NCI-H2107 (cell line): Measurements from ENCODE around the gene CALM3.
"Not testable (repeated sequence)": the region's sequence is repeated elsewhere in the genome, so short reads cannot be mapped to it uniquely, and the experiment has no call there.

ENCODE experiments used
- DNase-seq: peaks from one replicate; lab custom pipeline; 2025; lab: John Stamatoyannopoulos, UW

Gene CALM3

DNA sequence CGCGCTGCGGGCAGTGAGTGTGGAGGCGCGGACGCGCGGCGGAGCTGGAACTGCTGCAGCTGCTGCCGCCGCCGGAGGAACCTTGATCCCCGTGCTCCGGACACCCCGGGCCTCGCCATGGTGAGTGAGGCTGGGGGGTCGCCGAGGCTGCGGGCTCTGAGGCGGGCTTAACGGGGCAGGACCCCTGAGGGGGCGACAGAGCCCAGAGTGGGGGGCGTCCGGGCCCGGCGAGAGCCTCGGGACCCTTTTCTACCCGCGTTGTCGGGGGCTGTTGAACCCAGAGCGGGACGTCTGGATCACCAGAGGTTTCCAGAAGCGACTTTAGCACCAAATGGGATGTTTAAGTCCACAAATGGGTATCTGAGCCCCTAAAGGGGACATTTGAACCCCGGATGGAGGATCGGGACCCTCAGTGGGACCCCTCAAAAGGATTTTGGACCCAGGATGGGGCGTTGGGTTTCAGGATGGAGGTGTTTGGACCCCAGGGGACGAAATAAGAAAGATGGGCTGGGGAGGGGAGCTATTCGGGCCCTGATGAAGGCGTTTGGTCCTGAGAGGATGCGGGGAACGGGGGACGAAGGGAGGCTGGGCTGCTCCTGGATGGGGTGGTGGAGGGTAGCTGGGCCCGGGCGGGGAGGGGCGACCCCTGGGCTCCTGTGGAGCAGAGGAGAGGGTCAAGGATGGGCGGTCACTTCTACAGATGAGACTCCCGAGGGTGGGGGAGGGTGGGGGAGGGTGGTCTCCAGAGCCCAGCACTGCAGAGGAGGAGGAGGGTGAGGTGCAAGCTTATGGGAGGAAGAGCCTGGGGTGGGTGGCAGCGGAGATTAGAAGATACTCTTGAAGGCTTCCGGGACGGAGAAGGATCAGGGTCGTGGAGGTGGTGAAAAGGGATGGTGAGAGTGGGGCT, at the start of gene CALM3:
TSS of gene CALM3 (plus strand) at position 13 of the 907 bp plus-strand sequence. CDS start at position 118, 105 bp downstream.
- DNase-seq = no peak

DNA sequence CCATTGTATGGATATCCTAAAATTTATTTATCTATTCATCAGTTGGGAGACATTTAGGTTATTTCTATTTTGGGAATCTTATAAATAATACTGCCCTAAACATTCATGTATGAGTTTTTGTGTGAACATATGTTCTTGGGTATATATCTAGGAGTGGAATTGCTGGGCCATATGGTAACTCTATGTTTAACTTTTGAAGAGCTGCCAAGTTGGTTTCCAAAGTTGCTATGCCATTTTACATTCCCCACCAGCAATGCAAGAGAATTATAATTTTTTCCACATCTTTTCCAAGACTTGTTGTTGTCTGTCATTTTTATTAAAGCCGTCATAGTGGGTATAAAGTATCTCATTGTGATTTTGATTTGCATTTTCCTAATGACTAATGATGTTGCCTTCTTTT, 48.2 kb upstream of the CALM3 start:
- DNase-seq = no peak

DNA sequence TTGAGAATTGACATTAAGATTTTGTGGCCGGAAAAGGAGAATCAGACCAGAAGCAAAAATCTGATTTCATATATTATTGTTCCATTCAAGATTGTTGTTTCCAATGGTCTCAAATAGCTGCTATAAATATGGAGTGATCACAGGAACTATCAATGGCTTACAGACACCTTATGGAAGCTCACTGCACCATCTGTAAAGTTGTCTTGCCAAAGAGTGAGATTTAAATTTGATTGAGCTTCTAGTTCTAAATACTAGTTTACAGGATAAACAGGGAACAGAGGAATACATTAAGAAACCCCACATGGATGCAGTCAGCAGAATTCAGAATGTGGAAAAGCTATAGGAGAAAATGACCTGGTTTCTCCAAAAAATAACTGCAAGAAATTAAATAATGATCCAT, 47.0 kb upstream of the CALM3 start:
- no peak for DNase-seq

DNA sequence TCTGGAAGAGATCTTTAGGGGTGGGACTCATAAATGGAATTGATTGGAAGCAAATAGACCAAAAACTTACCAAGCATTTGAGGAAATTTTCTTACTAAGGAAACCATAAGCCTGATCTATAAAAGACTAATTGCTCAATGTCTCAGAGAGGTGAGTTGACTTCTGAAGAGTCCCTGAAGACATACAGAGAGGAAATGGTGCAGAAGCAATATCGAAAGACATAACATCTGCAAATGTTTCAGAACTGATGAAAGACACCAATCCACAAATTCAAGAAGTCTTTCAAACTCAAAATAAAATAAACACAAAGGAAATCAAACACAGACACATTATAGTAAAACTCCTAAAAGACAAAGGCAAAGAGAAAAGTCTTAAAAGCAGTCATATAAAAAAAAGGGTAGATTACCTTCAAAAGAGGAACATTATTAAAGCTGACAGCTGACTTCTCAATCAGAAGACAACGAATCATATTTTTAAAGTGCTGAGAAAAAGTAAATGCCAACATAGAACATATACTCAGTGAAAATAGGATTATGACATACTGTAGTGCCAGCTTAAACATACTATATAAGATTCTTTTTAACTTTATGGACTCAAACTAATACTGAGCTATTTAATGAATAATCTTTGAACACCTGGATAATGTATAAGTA, 45.4 kb upstream of the CALM3 start:
- no peak for DNase-seq

DNA sequence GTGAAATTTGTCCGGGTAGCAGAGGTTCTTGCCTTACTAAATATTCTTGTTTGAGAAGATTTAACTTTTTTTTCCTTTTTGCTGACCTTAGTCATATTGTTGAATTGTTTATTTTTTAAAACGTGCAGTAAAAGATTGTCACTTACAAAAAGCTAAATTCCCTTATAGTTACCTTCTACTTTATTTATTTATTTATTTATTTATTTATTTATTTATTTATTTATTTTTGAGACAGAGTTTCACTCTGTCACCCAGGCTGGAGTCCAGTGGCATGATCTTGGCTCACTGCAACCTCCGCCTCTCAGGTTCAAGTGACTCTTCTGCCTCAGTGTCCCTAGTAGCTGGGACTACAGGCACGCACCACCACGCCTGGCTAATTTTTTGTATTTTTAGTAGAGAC, 44.7 kb upstream of the CALM3 start:
- not testable (repeated sequence) for DNase-seq

DNA sequence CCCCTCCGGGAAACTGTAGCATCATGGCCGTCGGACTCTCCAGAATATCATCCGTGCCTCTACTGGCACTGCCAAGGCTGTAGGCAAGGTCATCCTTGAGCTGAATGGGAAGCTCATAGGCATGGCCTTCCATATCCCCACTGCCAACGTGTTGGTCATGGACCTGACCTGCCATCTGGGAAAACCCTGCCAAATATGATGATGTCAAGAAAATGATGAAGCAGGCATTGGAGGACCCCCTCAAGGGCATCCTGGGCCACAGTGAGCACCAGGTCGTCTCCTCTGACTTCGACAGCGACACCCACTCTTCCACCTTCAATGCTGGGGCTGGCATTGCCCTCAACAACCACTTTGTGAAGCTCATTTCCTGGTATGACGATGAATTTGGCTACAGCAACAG, 41.9 kb upstream of the CALM3 start:
- DNase-seq = no peak

DNA sequence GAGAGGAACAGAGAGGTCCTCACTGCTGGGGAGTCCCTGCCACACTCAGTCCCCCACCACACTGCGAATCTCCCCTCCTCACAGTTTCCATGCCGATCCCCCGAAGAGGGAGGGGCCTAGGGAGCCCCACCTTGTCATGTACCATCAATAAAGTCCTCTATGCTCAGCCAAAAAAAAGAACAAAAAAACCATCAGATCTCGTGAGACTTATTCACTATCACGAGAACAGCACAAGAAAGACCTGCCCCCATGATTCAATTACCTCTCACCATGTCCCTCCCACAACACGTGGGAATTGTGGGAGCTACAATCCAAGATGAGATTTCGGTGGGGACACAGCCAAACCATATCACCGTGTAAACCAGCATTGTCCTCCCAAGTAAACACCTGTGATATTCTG, 41.5 kb upstream of the CALM3 start:
- not testable (repeated sequence) for DNase-seq

DNA sequence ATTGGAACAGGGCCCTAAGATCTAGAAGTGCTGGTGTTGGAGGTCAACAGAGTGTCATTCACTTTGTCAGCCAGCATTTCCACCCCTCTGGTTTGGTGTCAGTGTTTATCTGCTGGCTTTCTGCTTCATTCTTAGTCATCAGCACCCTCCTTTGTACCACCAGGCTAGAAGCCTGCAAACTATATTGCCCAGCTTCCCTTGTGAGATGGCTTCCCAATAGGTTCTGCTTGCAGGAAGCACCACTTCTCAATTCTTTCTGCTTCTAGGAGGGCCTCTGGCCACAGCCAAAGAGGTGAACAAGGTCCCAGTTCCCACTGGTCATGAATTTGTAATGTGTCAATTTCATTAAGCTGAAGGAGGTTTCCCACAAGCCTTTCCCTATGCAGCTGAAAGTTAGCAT, 36.4 kb upstream of the CALM3 start:
- DNase-seq = no peak

DNA sequence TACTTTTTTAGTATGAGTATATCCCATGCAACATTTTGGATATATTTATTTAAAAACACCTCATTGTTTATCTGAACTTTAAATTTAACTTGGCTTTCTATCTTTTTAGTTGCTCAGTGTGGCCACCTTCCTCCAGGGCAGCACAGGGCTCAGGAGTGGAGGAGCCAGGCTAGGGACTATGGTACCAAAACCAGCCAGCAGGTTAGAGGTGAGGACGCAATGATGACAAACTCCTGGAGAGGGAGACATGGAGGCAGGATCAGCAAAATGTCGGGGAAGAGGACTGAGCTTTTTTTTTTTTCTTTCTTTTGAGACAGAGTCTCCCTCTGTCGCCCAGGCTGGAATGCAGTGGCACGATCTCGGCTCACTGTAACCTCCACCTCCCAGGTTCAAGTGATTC, 29.6 kb upstream of the CALM3 start:
- DNase-seq = no peak

DNA sequence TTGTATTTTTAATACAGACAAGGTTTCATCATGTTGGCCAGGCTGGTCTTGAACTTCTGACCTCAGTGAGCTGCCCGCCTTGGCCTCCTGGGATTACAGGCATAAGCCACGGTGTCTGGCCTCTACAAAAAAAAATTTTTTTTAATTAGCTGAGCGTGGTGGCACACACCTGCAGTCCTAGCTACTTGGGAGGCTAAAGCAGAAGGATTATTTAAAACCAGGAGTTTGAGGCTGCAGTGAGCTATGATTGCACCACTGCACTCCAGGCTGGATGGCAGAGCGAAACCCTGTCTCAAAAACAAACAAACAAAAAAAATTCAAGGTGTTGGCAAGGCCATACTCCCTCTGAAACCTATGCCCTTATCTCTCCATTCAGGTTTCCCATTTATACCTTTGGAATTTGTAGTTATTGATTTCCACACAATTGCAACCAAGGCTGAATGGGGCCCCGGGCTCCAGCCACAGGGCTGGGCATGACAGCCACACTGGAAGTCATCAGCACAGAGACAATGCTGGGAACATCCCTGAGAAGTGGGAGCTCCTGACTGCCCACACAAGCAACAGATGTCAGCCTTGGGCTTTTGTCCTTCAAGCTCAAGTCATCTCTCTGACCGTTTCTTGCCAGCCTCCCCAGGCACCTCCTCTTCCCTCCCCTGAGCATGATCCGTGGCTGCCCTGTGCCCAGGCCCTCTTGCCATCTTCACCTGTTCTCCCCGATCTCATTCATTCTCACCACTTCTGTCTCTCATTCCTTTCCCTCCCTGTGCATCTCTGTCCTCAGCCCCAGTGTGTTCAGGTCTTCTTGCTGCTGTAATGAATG, 27.2 kb upstream of the CALM3 start:
- no peak for DNase-seq

DNA sequence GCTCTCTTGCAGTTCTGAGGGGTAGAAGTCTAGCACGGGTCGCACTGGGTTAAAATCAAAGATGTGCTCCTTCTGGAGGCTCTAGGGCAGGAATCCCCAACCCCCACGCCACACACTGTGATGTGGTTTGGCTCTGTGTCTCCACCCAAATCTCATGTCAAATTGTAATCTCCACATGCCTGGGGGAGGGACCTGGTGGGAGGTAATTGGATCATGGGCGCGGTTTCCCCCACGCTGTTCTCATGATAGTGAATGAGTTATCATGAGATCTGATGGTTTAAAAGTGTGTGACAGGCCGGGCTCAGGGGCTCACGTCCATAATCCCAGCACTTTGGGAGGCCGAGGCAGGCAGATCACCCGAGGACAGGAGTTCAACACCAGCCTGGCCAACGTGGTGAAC, 26.6 kb upstream of the CALM3 start:
- no peak for DNase-seq

DNA sequence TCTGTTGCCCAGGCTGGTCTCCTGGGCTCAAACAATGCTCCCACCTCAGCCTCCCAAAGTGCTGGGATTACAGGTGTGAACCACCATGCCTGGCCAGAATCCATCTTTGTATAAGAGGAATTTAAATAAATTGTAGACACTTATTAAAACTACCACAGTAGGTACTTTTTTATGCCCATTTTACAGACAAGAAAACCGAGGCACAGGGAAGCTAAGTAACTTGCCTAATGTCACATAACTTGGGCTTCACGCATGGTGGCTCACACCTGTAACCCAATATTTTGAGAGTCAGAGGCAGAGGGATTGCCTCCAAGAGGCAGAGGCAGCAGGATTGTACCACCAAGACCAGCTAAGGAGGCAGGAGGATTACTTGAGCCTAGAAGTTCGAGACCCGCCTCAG, 22.7 kb upstream of the CALM3 start:
- DNase-seq = no peak

DNA sequence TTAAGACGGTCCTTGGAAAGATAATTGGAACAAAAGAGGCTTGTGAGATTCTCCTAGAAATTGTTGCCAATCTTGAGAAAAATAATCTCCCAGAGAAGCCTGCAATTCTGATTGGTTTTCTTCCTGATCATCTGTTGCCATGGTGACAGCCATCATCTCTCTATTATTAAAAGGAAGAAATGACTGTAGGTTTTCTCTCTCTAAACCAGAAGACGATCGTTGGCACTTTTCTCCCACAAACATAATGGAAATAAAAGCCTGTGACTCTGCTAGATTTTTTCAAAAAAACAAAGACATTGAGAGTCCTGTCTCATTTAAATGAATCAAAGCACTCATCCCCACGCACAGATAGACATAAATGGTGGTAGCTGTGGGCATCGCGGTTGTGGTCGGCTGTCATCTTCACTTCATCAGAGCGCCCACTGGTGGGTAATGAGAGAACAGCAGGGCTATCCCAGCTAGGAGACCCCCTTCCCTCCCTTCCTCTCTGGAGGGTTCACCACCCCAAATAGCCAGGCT, 21.7 kb upstream of the CALM3 start:
- no peak for DNase-seq

DNA sequence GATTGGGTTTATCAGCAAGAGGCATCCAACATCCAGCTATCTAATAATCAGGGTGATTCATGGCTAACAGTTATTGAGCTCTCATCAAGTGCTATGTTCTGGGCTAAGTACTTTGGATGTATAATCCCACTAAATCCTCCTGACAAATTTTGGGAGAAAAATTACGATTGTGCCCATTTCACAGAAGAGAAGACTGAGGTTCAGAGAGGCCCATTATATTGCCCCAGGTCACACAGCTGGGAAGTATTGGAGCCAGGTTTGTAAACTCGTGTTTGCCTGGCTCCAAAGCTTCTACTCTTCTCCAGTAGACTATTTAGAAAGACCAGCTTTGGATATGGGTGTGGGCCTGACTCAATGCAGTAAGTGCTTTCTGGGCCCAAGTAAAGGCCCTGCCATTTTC, 20.9 kb upstream of the CALM3 start:
- DNase-seq = no peak

DNA sequence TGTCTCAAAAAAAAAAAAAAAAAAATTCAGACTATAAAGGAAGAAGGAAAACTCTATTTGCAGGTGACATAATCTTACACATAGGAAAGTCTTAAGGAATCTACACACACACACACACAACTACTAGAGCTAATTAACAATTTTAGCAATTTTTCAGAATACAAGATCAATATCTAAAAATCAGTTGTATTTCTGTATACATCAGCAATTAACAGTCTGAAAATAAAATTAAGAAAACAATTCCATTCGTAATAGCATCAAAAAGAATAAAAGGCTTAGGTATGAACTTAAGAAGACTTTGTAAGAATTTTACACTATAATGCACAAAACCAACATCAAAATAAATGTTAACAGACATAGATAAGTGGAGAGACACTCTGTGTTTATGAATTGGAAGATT, 15.6 kb upstream of the CALM3 start:
- DNase-seq = no peak

DNA sequence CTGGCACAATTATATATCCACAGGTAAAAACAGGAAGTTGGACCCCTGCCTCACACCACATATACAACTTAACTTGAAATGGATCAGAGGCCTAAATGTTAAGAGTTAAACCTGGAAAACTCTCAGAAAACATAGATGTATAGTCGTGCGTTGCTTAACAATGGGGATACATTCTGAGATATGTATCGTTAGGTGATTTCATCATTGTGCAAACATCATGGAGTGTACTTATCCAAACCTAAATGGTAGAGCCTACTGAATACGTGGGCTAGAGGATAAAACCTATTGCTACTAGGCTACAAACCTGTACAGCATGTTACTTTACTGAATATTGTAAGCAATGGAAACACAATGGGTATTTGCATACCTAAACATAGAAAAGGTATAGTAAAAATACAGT, 14.8 kb upstream of the CALM3 start:
- DNase-seq = no peak

DNA sequence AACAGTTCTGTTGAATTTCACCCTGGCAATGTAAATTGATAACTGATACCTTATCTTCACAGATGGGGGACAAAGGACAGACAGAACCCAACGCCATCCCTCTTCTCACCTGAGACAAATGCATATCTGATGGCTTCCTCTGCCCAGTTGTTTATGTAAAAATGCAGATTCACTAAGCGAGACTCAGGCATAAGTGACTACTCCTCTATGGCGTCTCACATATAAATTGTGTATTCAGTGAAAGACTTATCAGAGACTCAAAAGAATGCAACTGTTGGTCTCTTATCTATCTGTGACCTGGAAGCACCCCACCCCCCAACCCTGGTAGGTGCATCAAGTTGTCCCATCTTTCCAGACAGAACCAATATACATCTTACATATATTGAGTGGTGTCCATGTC, 13.3 kb upstream of the CALM3 start:
- no peak for DNase-seq

DNA sequence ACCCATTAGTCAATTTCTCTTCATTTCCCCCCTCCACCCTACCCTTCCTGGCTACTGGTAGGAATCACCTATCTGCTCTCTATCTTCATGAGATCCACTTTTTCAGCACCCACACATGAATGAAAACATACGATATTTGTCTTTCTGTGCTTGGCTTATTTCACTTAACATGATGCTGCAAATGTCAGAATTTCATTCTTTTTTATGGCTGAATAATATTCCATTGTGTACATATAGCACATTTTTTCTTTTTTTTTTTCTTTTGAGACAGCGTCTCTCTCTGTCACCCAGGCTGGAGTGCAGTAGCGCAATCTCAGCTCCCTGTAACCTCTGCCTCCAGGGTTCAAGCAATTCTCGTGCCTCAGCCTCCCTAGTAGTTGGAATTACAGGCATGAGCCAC, 9.9 kb upstream of the CALM3 start:
- no peak for DNase-seq

DNA sequence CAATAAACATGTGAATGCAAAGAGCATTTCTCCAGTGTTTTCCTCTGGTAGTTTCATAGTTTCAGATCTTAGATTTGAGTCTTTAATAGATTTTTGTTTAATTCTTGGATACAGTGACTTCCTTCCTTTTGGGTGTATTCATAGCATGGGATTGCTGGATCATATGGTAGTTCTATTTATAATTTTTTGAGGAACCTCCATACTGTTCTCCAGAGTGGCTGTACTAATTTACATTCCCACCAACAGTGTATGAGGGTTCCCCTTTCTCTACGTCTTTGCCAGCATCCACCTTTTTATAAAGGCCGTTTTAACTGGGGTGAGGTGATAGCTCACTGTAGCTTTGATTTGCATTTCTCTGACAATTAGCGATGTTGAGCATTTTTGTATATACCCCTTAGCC, 9.3 kb upstream of the CALM3 start:
- no peak for DNase-seq

DNA sequence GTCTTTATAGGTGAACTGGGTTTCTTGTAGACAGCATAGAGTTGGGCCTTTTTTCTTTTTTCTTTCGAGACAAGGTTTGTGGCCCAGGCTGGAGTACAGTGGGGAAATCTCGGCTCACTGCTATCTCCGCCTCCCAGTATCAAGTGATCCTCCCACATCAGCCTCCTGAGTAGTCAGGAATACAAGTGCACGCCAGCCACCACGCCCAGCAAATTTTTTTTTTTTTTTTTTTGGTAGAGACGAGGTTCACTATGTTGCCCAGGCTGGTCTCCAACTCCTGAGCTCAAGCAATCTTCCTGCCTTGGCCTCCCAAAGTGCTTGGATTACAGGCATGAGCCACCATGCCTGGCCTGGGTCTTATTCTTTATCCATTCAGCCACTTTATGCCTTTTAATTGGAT, 5.1 kb upstream of the CALM3 start:
- no peak for DNase-seq

DNA sequence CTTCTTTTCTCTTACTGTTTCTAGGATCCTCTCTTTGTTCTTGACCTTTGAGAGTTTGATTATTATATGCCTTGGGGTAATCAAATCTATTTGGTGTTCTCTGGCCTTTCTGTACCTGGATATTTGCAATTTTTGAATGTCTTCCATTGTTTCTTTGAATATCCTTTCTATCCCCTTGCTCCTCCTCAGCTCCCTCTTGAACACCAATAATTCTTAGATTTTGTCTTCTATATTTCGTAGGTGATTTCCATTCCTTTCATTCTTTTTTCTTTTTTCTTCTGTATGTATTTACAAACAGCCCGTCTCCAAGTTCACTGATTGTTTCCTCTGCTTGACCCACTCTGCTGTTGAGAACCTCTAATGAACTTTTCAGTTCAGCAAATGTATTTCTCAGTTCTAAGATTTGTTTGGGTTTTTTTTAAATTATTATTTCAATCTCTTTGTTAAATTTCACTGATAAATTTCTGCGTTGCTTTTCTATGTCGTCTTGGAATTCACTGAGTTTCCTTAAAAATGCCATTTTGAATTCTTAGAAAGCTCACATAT, 2.7 kb upstream of the CALM3 start:
- DNase-seq = no peak

DNA sequence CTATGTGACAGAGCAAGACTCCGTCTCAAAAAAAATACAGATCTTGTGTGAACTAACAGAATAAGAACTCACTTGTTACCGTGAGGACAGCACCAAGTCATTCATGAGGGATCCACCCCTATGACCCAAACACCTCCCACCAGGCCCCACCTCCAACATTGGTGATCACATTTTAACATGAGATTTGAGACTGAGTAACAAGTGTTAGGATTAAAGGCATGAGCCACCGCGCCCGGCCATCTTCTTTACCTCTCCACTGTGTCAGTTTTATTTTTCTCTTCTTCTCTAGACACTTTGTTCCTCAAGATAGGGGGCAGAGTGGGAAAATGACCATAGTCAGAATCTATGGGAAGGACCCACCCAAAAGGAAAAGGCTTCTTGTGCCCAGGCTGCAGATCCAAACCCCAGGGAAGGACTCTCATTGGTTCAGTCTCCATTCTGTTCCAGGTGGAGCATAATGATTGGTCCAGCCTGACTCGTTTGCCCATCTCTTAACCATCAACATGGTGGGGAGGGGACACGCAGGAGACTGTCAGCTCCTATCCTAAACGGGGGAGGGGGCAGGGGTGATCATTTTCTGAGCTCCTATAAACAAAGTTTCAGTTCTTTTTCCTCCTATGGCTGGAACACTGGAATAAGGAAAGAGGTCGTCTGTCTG, 1.3 kb upstream of the CALM3 start:
- no peak for DNase-seq
